D721Med (cell line): ENCODE results near the gene ITGA8.
"Not testable (repeated sequence)": the region's sequence is repeated elsewhere in the genome, so short reads cannot be mapped to it uniquely, and the experiment has no call there.

Experiments
- DNase-seq: peaks from one replicate; pipeline ENCODE4 v3.0.0; 2011; ENCODE audit warnings: low spot score; ENCODE audit not compliant: insufficient read length
- FAIRE-seq: peaks from 2 replicates; lab custom pipeline; 2011; peaks lifted over from hg19 to GRCh38; lab: Jason Lieb, UNC
- TF ChIP-seq, protein P1 (sequence below): IDR thresholded peaks from 2 replicates; pipeline ENCODE4 v1.5.1; 2012; ENCODE audit warnings: mild to moderate bottlenecking, control low read depth; ENCODE audit not compliant: insufficient read depth; ENCODE audit errors: missing control alignments

Gene ITGA8

GRCh38 chr10:15571575-15571974 lies 148.1 kb downstream of the ITGA8 start:
- no peak for DNase-seq
- no peak for FAIRE-seq
- TF ChIP-seq, protein P1, sequence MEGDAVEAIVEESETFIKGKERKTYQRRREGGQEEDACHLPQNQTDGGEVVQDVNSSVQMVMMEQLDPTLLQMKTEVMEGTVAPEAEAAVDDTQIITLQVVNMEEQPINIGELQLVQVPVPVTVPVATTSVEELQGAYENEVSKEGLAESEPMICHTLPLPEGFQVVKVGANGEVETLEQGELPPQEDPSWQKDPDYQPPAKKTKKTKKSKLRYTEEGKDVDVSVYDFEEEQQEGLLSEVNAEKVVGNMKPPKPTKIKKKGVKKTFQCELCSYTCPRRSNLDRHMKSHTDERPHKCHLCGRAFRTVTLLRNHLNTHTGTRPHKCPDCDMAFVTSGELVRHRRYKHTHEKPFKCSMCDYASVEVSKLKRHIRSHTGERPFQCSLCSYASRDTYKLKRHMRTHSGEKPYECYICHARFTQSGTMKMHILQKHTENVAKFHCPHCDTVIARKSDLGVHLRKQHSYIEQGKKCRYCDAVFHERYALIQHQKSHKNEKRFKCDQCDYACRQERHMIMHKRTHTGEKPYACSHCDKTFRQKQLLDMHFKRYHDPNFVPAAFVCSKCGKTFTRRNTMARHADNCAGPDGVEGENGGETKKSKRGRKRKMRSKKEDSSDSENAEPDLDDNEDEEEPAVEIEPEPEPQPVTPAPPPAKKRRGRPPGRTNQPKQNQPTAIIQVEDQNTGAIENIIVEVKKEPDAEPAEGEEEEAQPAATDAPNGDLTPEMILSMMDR, result no peak

DNA sequence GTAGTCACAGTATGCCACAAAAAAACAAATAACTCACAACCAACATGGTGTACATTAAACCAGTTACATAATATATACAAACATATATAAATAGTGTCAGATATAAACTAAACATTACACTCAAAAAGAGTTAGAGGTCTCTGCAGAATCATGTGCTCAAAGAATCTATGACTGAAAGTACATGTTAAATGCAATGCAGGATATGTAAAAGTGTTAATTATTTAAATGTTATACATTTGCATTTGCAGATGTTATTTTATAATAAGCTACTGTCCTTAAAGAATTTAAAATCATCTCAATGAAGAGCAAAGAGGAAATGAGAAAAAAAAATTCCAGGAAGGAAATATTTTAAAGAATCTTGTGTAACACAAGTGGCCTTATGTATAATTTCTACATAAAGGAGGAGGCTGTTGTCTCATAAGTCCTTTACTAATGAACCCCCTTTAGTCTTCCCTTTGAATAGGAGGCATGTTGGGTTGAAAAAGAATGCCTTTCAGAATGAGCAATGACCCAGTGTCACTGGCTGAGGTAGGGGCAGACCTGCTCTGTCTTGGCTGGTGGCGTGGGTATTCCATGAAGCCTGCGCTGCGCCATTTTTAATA lies 148.9 kb downstream of the ITGA8 start:
- no peak for FAIRE-seq
- TF ChIP-seq, protein P1, result no peak
- no peak for DNase-seq

- no peak for DNase-seq
- TF ChIP-seq, protein P1, result no peak
- no peak for FAIRE-seq
Observed at GRCh38 chr10:15567952-15568351, 151.8 kb downstream of the ITGA8 start.

DNA sequence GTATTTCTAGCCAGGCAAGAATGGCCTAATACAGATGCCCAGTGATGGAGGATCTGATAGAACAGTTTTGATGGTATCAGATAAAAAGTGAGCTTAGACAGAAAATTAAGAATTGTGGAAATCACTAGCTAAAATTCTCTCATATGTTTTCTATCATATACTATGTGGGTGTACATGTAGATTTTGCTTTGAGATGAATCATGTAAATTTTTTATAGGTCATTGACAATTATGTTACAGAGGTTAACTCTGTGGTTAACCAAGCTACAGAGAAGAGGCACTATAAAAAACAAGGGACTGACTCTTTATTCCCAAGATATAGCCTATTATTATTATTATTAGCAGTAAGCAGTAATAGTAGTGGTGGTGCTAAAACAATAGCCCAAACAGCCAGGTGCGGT lies 156.5 kb downstream of the ITGA8 start:
- DNase-seq, result no peak
- FAIRE-seq, result no peak
- TF ChIP-seq, protein P1, result no peak

GRCh38 chr10:15562578-15562977 lies 157.1 kb downstream of the ITGA8 start:
- TF ChIP-seq, protein P1, result no peak
- FAIRE-seq, result no peak
- no peak for DNase-seq

DNA sequence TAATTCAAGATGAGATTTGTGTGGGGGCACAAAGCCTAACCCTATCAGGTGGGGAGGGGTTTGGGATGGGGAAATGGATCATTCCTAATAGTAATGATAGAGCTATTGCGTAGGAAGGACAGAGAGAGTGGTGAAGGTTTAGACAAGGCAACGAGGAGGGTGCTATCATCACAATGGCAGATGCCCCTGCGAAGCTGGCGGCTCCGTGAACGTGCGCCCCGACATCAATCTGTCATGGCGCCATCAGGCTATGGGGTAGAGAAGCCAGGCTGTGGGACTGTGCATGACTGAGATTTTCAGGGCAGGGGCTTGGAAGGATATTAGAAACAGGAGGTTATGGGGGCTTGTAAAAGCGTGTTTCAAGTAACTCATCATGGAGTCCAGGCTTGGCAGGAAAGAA lies 157.6 kb downstream of the ITGA8 start:
- no peak for FAIRE-seq

DNA sequence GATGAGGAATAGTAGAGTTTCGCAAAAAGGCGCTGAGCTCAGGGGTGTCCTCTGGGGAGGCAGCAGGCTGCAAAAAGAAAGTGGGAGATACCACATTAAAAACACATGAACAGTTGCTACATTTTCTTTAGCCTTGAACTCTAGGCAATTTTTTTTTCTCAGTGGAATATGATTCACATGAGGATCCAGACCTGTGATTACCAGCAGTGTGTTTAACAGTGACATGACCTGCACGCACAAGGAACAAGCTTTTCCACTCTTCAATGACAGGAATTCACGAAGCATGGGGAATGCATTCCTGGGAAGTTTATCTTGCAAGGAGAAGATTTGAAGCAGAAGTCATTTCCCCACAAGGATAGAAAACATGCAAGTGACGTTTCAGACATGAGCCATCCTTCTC lies 161.6 kb downstream of the ITGA8 start:
- FAIRE-seq, result no peak

More for the DNA sequence above, 157.6 kb downstream of the ITGA8 start:
- no peak for DNase-seq
- TF ChIP-seq, protein P1, result no peak

DNA sequence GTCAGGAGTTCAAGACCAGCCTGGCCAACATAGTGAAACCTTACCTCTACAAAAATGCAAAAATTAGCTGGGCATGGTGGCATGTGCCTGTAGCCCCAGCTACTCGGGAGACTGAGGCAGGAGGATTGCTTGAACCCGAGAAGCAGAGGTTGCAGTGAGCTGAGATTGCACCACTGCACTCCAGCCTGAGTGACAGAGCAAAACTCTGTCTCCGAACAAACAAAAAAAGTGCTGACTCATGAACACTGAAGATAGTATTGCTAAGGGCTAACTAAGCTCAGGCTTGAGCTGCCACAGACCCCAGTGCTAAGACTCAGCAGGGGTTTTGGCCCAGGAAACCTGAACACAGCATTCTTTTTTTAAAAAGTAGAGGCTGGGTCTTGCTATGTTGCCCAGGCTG lies 162.6 kb downstream of the ITGA8 start:
- not testable (repeated sequence) for DNase-seq, FAIRE-seq

More for the DNA sequence above, 161.6 kb downstream of the ITGA8 start:
- DNase-seq, result no peak
- TF ChIP-seq, protein P1, result no peak
